Activated T-helper 17 cell treated with anti-CD3 and anti-CD28 coated beads, Interleukin-2, amount 50 U/mL, for 72 hours (primary cell): ENCODE data around the gene KCNK16. TPM values are rescaled to one million over a fixed set of nuclear protein-coding genes. Genes with fewer than 3 reads are reported as not detected.
A peak's percentile ranks its signal among the peaks of the same experiment; 100 is the strongest.

Experiments used
- ATAC-seq: fragments of 150-1000 bp; cut with Tn5 transposase; replicated peaks from 2 replicates; pipeline ENCODE4 v1.10.0; 2021; ENCODE audit warnings: mild to moderate bottlenecking, moderate library complexity
- H3K27ac Mint-ChIP-seq: one replicate; pipeline ENCODE4 v1.8.0; 2022; ENCODE audit warnings: mixed read lengths
- H3K27me3 Mint-ChIP-seq: one replicate; pipeline ENCODE4 v1.8.0; 2022; ENCODE audit warnings: mixed read lengths
- H3K36me3 Mint-ChIP-seq: one replicate; pipeline ENCODE4 v1.8.0; 2022; ENCODE audit warnings: low read depth, mild to moderate bottlenecking, mixed read lengths
- H3K4me1 Mint-ChIP-seq: one replicate; pipeline ENCODE4 v1.8.0; 2022; ENCODE audit warnings: mixed read lengths
- H3K4me3 Mint-ChIP-seq: one replicate; pipeline ENCODE4 v1.8.0; 2022; ENCODE audit warnings: mild to moderate bottlenecking, mixed read lengths
- H3K9me3 Mint-ChIP-seq: one replicate; pipeline ENCODE4 v1.8.0; 2022; ENCODE audit warnings: mixed read lengths
- total RNA-seq, 2 donors: library from RNA; stranded (reverse); gene quantifications; one replicate each; pipeline ENCODE4 v1.2.3, GENCODE V29; 2022

The KCNK16 gene
- not detected for total RNA-seq

DNA sequence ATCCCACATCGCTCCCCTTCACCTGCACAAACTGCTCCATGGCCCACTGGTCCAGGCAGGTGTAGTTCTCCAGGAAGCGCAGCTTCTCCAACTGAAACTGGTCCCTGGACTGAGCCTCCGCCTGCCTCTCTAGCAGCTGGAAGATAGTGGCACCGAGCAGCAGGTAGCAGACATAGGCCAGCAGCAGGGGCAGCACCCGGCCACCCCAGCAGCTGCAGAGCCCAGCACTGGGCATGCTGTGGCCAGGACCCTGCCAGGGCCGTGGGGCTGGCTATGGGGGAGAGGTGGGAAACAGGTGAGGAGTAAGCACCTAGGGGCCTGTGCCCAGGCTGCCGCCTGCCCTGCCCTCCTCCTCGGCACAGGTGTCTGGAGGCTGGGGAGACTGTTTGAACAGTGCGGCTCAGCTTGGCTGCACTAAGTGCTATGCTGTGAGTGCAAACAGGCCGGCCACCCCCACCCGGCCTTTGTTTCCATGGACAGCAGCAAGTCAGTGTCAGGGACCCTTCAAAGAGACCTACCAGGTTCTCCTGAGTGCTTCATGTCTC is at the start of gene KCNK16:
KCNK16 (minus strand) TSS at position 397 of the 545 bp plus-strand sequence; CDS start at position 235, 162 bp downstream.
- no peaks in the 10 kb centered on the region for H3K9me3 Mint-ChIP-seq
- no peak for ATAC-seq
- no peak within 1 kb of the TSS for H3K27ac Mint-ChIP-seq
- no peak within 1 kb of the TSS for H3K4me3 Mint-ChIP-seq
- peaks cover 6% of the 10 kb centered on the region for H3K4me1 Mint-ChIP-seq
- no peaks in the 10 kb centered on the region for H3K36me3 Mint-ChIP-seq
- H3K27me3 Mint-ChIP-seq: peaks cover 30% of the 10 kb centered on the region

DNA sequence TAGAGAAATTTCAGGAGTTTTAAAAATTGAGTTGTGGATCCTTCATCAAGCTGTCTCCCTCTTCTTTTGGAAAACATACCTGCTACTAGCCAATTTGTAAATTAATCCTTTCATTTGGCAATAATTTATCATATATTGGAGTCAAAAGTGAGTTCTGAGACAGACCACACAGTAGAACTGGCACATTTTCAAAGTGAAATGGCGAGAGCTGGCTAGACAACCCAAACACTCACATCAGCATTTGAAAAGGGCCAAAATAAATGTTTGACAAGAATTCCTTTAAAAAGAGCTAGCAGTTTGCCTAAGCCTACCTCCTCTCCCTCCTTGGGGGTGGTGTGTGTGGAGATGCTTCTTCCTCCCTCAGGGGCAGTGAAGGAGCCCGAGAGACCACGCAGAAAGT is 47.9 kb upstream of the KCNK16 start:
- Mint-ChIP-seq H3K9me3 (no peaks in the 10 kb centered on the region), H3K27me3 (peaks cover 8% of the 10 kb centered on the region), H3K36me3 (no peaks in the 10 kb centered on the region), H3K27ac (no peak overlapping the region), H3K4me3 (no peak overlapping the region), H3K4me1 (no peaks in the 10 kb centered on the region)
- ATAC-seq: no peak

DNA sequence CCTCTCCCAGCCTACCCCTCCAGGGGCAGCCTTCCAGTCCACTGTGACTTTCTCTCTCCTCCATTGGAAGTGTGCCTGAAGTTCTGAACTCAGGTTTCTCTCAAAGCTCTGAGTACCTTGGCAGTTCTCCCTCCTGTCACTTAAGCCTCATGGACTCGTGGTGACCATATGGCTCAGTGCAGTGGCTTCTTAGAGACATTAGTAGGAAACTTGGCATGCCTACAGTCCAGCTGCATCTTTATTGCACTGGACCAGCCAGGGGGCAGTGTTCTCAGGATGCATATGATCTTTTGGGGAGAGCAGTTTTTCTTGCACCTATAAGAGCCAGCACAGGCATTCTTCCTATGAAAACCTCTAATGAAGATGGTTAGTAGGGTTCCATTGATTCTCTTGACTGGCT is 47.5 kb upstream of the KCNK16 start:
- no peak overlapping the region for H3K4me3 Mint-ChIP-seq
- no peak overlapping the region for H3K27ac Mint-ChIP-seq
- no peak for ATAC-seq
- no peaks in the 10 kb centered on the region for H3K9me3 Mint-ChIP-seq
- peaks cover 8% of the 10 kb centered on the region for H3K27me3 Mint-ChIP-seq
- no peaks in the 10 kb centered on the region for H3K36me3 Mint-ChIP-seq
- no peaks in the 10 kb centered on the region for H3K4me1 Mint-ChIP-seq

DNA sequence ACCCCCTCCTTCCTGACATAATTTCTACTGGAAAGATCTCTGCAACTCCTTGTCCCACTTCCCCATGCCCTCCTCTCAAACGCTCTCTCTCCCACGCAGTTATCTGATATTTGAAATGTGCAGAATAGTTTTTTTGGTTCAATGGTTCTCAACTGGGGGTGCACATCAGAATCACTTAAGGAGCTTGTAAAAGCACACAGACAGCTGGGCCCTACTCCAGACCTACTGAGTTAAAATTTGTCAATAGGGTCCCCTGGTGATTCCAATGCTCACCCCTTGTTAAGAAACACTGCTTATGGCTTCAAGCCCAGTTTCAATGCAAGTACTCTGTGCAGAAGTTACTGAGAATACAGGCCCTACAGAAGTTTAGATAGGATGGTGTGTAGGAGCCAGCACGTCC is 45.2 kb upstream of the KCNK16 start:
- H3K27ac Mint-ChIP-seq: no peak overlapping the region
- H3K4me3 Mint-ChIP-seq: no peak overlapping the region
- ATAC-seq: no peak
- H3K36me3 Mint-ChIP-seq: no peaks in the 10 kb centered on the region
- no peaks in the 10 kb centered on the region for H3K4me1 Mint-ChIP-seq
- H3K27me3 Mint-ChIP-seq: peaks cover 11% of the 10 kb centered on the region
- no peaks in the 10 kb centered on the region for H3K9me3 Mint-ChIP-seq

DNA sequence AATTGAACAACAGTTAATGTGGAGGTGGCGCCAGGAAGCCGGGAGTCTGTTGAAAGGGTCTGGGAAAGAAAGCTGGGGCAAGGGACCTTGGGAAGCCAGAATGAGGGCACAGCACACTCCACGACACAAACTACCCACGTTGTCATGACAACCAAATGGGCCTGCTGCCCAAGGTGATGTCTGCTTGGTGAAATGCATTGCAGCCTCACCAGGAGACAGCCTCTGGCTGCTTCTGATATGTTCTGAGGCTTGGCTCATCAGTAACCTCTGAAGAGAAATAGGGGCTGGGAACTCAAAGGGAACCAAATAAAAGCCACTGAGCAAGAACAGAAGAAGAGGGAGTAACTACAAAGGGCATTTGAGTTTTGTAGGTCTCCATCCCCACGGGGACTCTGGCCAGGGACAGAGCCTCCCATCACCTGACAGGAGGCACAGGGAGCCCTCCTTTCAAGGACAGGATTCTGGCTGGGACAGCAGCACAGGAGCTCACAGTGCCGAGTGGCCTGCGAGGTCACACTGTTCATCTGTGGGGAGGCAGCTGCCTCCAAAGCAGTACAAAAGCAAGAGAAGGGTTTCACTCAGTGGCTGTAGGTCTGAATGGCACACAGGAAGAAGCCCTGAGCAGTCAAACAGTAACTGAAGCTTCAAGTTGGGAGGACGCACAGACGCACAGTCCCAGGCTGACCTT is 44.6 kb upstream of the KCNK16 start:
- Mint-ChIP-seq H3K36me3 (no peaks in the 10 kb centered on the region), H3K27ac (no peak overlapping the region), H3K4me1 (no peaks in the 10 kb centered on the region), H3K9me3 (no peaks in the 10 kb centered on the region), H3K27me3 (peaks cover 11% of the 10 kb centered on the region), H3K4me3 (no peak overlapping the region)
- no peak for ATAC-seq

DNA sequence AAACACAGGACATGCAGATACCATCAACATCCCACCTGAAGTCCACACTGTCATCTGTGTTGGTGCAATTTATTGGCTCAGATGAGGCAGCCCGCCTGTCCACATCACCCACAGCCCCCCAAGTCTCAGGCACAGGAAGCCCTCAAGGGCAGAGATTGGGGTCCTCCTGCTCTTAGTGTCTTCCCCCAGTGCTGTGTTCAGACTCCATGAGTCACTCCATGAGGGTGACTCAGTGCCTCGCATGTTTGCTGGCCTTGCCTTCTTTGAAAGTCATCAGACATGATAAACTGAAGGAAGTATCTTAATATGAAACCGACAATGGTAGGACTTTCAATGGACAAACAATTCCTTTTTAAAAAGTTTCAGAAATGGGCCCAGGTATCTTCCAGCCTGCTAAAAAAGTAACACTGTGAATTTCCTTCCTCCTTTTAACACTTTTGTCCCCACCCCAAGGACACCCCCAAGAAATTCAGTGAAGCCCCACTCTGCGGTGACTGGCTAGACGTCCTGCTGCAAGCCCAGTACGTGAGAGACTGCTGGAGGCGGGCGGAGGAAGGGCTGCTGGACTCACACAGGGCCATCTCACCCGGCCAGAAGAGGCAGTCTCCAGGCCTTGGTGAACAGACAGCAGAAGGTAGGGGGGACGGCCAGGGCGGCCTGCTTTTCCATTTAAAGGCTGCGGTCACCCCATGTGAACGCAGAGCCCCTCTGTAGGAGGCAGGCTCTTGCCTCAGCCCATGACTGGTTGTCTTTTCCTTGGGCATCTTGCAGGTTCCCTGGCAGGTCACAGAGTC is 43.0 kb upstream of the KCNK16 start:
- Mint-ChIP-seq H3K27me3 (peaks cover 7% of the 10 kb centered on the region), H3K9me3 (no peaks in the 10 kb centered on the region), H3K4me3 (no peak overlapping the region), H3K4me1 (no peaks in the 10 kb centered on the region), H3K27ac (no peak overlapping the region), H3K36me3 (no peaks in the 10 kb centered on the region)
- no peak for ATAC-seq

DNA sequence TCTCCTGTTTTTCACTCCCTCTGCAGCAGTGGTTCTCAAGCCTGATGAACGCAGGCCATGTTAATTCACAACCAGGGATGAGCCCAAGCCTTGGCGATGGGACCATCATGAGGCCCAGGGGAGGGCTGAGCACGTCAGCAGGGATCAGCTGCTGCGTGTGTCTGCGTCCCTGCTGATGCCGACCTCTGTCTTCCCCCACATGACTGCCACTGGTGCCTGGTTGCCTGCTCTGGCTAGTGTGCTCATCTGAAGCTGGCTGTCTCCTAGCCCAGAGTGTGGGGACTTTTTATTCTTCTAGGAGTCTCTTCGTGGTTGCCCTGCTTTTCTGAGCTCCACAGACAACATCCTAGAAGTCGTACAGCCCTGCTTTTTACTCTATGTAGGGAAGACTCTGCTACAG is 40.8 kb upstream of the KCNK16 start:
- Mint-ChIP-seq H3K36me3 (no peaks in the 10 kb centered on the region), H3K4me1 (no peaks in the 10 kb centered on the region), H3K9me3 (no peaks in the 10 kb centered on the region), H3K27me3 (peaks cover 7% of the 10 kb centered on the region), H3K4me3 (no peak overlapping the region), H3K27ac (no peak overlapping the region)
- no peak for ATAC-seq

DNA sequence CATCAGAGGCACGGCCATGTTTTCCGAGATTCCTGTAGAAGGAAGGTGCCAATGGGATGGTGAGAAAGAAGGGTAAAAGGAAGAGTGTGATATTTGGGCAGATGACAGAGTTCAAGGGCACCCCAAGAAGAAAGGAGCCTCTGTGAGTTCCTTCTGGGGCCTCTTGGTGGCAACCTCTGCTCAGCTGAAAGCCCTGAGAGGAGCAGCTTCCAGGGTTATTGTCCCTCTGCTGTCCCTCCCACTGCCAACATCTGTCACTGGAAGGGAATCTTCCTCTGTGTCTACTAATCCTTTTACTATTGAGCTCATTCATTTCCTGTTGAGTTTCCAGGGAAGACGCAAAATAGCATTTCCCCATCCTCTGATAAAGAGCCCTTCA is 40.0 kb upstream of the KCNK16 start:
- Mint-ChIP-seq H3K9me3 (no peaks in the 10 kb centered on the region), H3K4me1 (no peaks in the 10 kb centered on the region), H3K36me3 (no peaks in the 10 kb centered on the region), H3K4me3 (no peak overlapping the region), H3K27me3 (peaks cover 7% of the 10 kb centered on the region), H3K27ac (no peak overlapping the region)
- ATAC-seq: no peak

DNA sequence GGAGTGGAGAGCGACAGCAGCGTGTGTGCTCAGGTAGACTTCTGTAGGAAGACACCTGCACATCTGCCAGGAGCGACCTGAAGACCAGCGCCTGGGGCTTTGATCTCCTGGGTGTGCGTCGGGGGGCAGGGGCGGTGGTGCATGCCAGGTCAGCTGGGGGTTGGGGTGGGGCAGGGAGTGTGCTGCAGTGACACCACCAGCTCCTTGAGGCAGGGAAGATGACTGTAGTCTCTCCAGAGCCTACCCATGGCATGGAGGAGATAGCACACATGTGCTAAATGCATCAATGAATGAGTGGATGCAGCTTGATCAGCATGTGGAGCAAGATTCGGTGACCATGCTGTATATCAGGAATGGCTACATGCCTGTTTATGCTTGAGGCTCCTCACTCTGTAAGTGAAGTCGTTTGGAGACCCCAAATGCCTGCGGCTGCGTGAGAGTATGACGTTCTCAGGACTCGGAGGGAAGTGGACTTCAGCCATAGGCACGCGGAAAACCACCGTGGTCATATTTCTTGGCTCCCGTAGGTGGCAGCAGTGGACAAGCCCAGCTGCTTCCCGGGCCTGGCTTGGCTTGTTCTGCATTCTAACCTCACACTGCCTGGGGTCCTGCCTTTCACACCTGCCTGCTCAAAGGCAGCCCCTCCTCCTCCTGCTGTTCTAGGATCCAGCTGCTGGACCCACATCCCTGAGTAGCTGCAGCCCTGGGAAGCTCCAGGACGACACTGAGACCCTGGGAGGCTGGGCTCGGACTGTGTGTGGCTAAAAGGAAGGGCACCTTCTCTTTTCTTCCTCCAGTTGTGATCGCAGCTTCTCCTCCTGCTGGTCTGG is 39.4 kb upstream of the KCNK16 start:
- Mint-ChIP-seq H3K4me1 (no peaks in the 10 kb centered on the region), H3K27me3 (peaks cover 10% of the 10 kb centered on the region), H3K36me3 (no peaks in the 10 kb centered on the region), H3K9me3 (no peaks in the 10 kb centered on the region), H3K4me3 (no peak overlapping the region), H3K27ac (no peak overlapping the region)
- ATAC-seq: peak; percentile 61

DNA sequence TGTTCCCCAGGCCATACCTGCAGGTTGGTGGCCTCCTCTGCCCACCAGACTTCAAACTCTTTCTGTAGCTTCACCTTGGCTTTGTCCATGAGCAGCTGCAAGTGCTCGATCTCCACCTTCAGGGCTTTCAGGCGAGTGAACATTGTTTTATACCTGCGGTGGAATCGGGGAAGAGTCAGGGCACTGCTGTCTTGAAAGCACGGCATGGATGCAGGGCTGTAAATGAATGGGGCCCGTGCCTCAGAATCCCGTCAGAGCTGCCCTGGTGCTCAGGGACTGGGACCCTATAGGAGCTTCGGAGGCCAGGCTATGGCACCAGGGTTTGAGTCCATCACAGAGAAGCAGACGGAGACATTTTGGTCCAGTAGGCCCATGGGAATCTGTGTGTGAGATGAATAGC is 37.9 kb upstream of the KCNK16 start:
- Mint-ChIP-seq H3K27ac (no peak overlapping the region), H3K9me3 (no peaks in the 10 kb centered on the region), H3K4me3 (no peak overlapping the region), H3K4me1 (no peaks in the 10 kb centered on the region), H3K27me3 (peaks cover 10% of the 10 kb centered on the region), H3K36me3 (no peaks in the 10 kb centered on the region)
- no peak for ATAC-seq

DNA sequence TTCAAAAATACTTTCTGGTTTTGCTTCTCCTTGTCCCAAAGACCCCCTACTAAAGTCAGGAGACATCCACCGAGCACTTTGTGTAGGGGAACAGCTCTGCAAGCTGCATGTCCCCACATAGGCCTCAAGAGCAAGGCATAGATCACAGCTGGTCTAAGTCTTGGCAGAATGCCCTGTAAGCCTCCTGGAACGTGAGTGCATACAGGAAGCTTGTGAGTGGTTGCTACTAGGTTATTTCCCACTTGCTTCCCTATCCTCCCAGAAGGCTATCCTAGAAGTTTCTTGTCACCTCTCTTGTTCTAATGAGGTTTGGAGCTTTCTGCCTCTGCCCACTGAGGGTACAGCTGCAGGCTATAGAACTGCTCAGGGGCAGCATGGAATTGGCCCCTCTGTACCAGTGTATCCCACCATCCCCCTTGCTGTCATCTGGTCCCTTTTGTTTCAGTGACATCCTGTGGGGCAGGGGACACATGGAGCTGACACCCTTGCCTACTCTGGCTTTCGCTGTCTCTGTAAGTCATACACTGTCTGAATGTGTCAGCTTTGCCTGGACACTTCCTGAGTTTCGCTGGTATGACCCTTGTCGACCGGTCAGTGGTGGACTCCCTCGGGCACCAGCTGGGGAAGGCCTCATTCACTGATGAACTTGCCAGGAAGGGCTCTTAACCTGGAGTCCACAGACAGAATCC is 35.6 kb upstream of the KCNK16 start:
- H3K27ac Mint-ChIP-seq: no peak overlapping the region
- no peak for ATAC-seq
- H3K27me3 Mint-ChIP-seq: peaks cover 5% of the 10 kb centered on the region
- H3K36me3 Mint-ChIP-seq: no peaks in the 10 kb centered on the region
- no peak overlapping the region for H3K4me3 Mint-ChIP-seq
- H3K4me1 Mint-ChIP-seq: no peaks in the 10 kb centered on the region
- no peaks in the 10 kb centered on the region for H3K9me3 Mint-ChIP-seq

DNA sequence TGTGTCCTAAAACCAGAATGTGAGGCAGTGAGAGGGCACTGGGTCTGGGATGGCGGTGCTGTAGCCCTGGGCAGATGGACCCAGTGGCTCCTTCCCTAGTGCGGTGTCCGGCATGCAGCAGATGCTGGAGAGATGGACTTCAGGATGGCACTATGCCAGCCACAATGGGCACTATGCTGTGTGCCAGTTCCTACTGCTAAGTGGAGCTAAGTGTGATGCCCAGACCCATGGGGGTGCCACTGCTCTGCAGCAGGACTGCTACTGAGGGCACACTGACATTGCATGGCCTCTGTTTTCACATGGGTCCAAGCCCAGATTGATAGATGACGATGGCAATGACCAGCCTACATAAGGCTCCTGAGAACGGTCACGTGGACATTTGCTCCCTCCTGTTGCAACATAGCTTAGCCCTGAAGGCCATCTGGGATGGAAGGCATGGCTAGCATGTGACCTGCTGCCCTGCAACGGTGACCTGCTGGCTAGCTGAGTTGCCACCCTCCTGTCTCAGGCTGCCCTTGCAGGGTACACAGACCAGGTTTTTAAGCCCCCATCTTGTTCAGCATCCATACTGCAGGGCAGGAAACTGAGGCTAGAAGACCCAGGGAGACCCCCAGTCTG is 31.3 kb upstream of the KCNK16 start:
- Mint-ChIP-seq H3K36me3 (no peaks in the 10 kb centered on the region), H3K27me3 (peaks cover 3% of the 10 kb centered on the region), H3K4me3 (no peak overlapping the region), H3K4me1 (no peaks in the 10 kb centered on the region), H3K9me3 (no peaks in the 10 kb centered on the region), H3K27ac (no peak overlapping the region)
- ATAC-seq: no peak

DNA sequence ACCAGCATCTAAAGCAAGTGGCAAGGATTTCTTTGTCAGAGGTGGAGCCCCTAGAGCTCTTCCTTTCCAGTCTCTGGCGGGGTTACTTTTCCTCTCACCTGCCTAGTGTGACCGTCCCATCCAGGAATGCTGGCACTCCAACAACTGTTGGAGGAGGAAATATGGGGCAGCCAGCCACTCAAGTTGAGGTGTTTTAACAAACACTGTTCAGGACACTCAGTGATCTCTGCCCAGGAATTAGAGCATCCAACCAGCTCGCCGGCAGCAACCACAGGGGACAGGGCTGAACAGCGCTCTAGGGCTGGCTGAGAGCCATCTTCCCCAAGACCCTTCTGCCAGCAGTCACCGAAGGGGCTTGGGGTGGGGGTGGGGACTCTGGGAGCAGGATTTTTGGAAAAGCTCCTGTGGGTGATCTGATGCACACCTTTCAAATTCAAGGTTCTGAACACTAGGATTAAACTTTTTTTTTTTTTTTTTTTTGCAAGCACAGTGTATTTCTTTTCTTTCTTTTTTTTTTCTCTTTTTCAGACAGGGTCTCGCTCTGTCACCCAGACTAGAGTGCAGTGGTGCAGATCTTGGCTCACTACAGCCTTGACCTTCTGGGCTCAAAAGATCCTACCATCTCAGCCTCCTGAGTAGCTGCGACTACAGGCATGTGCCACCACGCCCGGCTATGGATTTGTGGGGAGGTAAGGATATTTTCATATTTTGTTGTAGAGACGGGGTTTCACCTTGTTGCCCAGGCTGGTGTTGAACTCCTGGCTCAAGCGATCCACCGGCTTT is 28.4 kb upstream of the KCNK16 start:
- H3K4me1 Mint-ChIP-seq: peaks cover 3% of the 10 kb centered on the region
- no peak overlapping the region for H3K4me3 Mint-ChIP-seq
- H3K27ac Mint-ChIP-seq: no peak overlapping the region
- H3K9me3 Mint-ChIP-seq: no peaks in the 10 kb centered on the region
- peaks cover 5% of the 10 kb centered on the region for H3K27me3 Mint-ChIP-seq
- no peak for ATAC-seq
- no peaks in the 10 kb centered on the region for H3K36me3 Mint-ChIP-seq
